T-cell (primary cell): ENCODE results near the gene LRRN4CL. TPM values are rescaled to one million over a fixed set of nuclear protein-coding genes. Genes with fewer than 3 reads are reported as not detected.
A peak's percentile ranks its signal among the peaks of the same experiment; 100 is the strongest.
"Not testable (repeated sequence)": the region's sequence is repeated elsewhere in the genome, so short reads cannot be mapped to it uniquely, and the experiment has no call there.

Experiments
- ATAC-seq, 4 experiments: fragments of 200-7000 bp in 3 of 4; fragments of 150-1000 bp in 1 of 4; cut with Tn5 transposase; replicated peaks in 1 of 4; 1 replicate in 3 of 4; 2 replicates in 1 of 4; pipeline ENCODE4 v1.10.0; 2021; ENCODE audit warnings: moderate library complexity in 3 of 4, mild to moderate bottlenecking in 2 of 4, moderate number of reproducible peaks in 1 of 4
- CTCF ChIA-PET, 2 donors: fragments of 300-600 bp; sonication (Branson Sonifier 250); formaldehyde crosslinking; loops; one replicate each; lab custom pipeline; 2022; ENCODE audit warnings: antibody characterized with exemption in 2 of 2; lab: Charles Lee
- POLR2A ChIA-PET, 2 donors: fragments of 300-600 bp; sonication (Branson Sonifier 250); formaldehyde crosslinking; loops; one replicate each; lab custom pipeline; 2022; ENCODE audit warnings: antibody characterized with exemption in 2 of 2; lab: Charles Lee
- DNase-seq, 35 experiments: peaks; one replicate each; pipeline versions ENCODE4 v3.0.0 to v3.0.0-alpha.2; 2013 to 2023
- H3K27ac ChIP-seq: one replicate; pipeline ENCODE4 v1.5.1; 2013; ENCODE audit warnings: low read length
- H3K27me3 ChIP-seq, 2 experiments: replicated peaks in 1 of 2; 1 replicate in 1 of 2; 2 replicates in 1 of 2; pipeline versions ENCODE4 v1.6.1 to v1.7.0; 2013; ENCODE audit warnings: low read length in 1 of 2, mixed read lengths in 1 of 2; ENCODE audit not compliant: control insufficient read depth in 2 of 2, insufficient read depth in 2 of 2; ENCODE audit errors: extremely low read depth in 1 of 2
- H3K36me3 ChIP-seq, 2 donors: 1 replicate in 1 of 2; 2 replicates in 1 of 2; pipeline versions ENCODE4 v1.6.1 to v1.7.0; 2013; ENCODE audit warnings: low read length in 1 of 2; ENCODE audit not compliant: control insufficient read depth in 2 of 2, insufficient read depth in 1 of 2; ENCODE audit errors: extremely low read depth in 1 of 2
- H3K4me1 ChIP-seq, 2 experiments: 1 replicate in 1 of 2; 2 replicates in 1 of 2; pipeline versions ENCODE4 v1.6.1 to v1.7.0; 2013; ENCODE audit warnings: low read length in 2 of 2, mixed read lengths in 1 of 2; ENCODE audit not compliant: insufficient read depth in 2 of 2, control insufficient read depth in 1 of 2; ENCODE audit errors: extremely low read depth in 1 of 2
- H3K4me3 ChIP-seq, 2 donors: 1 replicate in 1 of 2; 2 replicates in 1 of 2; pipeline versions ENCODE4 v1.5.1 to v1.7.0; 2013; ENCODE audit warnings: mild to moderate bottlenecking in 2 of 2, low read length in 1 of 2, moderate library complexity in 1 of 2; ENCODE audit not compliant: control insufficient read depth in 1 of 2; ENCODE audit errors: extremely low read depth in 1 of 2
- H3K9me3 ChIP-seq: 2 replicates; pipeline ENCODE4 v1.7.0; 2013
- H3K27ac Mint-ChIP-seq, 2 donors: one replicate each; pipeline ENCODE4 v1.8.0; 2020 to 2021; ENCODE audit warnings: mild to moderate bottlenecking in 2 of 2, mixed read lengths in 2 of 2
- H3K27me3 Mint-ChIP-seq, 2 donors: one replicate each; pipeline ENCODE4 v1.8.0; 2021 to 2022; ENCODE audit warnings: mixed read lengths in 2 of 2
- H3K36me3 Mint-ChIP-seq: one replicate; pipeline ENCODE4 v1.8.0; 2021; ENCODE audit warnings: mixed read lengths
- H3K4me1 Mint-ChIP-seq, 3 donors: one replicate each; pipeline ENCODE4 v1.8.0; 2020 to 2022; ENCODE audit warnings: mixed read lengths in 3 of 3, mild to moderate bottlenecking in 1 of 3
- H3K4me3 Mint-ChIP-seq, 3 donors: one replicate each; pipeline ENCODE4 v1.8.0; 2020 to 2022; ENCODE audit warnings: mild to moderate bottlenecking in 3 of 3, mixed read lengths in 3 of 3, moderate library complexity in 3 of 3
- H3K9me3 Mint-ChIP-seq, 3 donors: one replicate each; pipeline ENCODE4 v1.8.0; 2020 to 2022; ENCODE audit warnings: mixed read lengths in 3 of 3
- WGBS: methylation state at CpG from one replicate; pipeline ENCODE4 v1.1.5; 2013; ENCODE audit warnings: missing lambda C conversion rate; ENCODE audit not compliant: insufficient coverage; 5-methylcytosine and 5-hydroxymethylcytosine counted together
- total RNA-seq, 35 experiments: library from RNA in 6 of 35; stranded (reverse) in 6 of 35; fragments of 120-200 nt in 1 of 35; gene quantifications; one replicate each; pipeline versions ENCODE4 v1.2.1 to v1.2.4 and lab custom pipeline; 2013 to 2026

LRRN4CL gene
- total RNA-seq, 5 donors from 2014 or later (not counting 1 experiment from before 2014, with no cell fraction given) = 0.14 to 0.29 (median 0.19) TPM; not detected in 1

GRCh38 chr11:62675415-62675814 lies 13.9 kb downstream of the LRRN4CL start:
- H3K4me1 Mint-ChIP-seq = peaks cover 61 to 65% (median 64%) of the 10 kb centered on the region in 3 donors
- WGBS = 100% methylated on average over 2 of the region's 10 CpGs
- not testable (repeated sequence) for H3K27ac Mint-ChIP-seq, H3K27me3 ChIP-seq, H3K4me3 Mint-ChIP-seq, H3K9me3 Mint-ChIP-seq, H3K27me3 Mint-ChIP-seq, DNase-seq, H3K9me3 ChIP-seq, H3K27ac ChIP-seq, H3K4me3 ChIP-seq, ATAC-seq
- peaks cover 23% of the 10 kb centered on the region for H3K36me3 Mint-ChIP-seq
- ChIA-PET POLR2A (interaction anchor here (0.6 to 1.9 kb wide), 6 partner anchors 10 to 131 kb away, joined by 3 to 11 read pairs (median 7); partner anchors contain the start of genes C11orf98 (in 2 of the 2), CSKMT (in 2 of the 2) and GANAB (in 1 of the 2)), CTCF (interaction anchor here (0.5 to 0.6 kb wide), 2 partner anchors 71 to 188 kb away, joined by 3 to 11 read pairs; no protein-coding TSS in a partner anchor)
- Histone ChIP-seq H3K36me3 (peaks cover 0 to 26% of the 10 kb centered on the region in 2 donors), H3K4me1 (peaks cover 14 to 45% of the 10 kb centered on the region in 2 experiments)

- H3K27me3 Mint-ChIP-seq = no peaks in the 10 kb centered on the region
- Histone ChIP-seq H3K4me3 (no peak overlapping the region), H3K27me3 (no peaks in the 10 kb centered on the region), H3K27ac (peak overlapping the region; percentile 65), H3K4me1 (peaks cover 11 to 42% of the 10 kb centered on the region in 2 experiments), H3K9me3 (no peaks in the 10 kb centered on the region), H3K36me3 (peaks cover 0 to 30% of the 10 kb centered on the region in 2 donors)
- peaks cover 26% of the 10 kb centered on the region for H3K36me3 Mint-ChIP-seq
- ChIA-PET CTCF (no interaction called here), POLR2A (interaction anchor here (0.6 to 0.7 kb wide), 6 partner anchors 8 to 1585 kb away, joined by 3 to 6 read pairs (median 3); partner anchors contain the start of gene CSKMT (in 1 of the 2))
- H3K9me3 Mint-ChIP-seq = no peaks in the 10 kb centered on the region
- peaks cover 63 to 65% (median 63%) of the 10 kb centered on the region in 3 donors for H3K4me1 Mint-ChIP-seq
- no peak for ATAC-seq
- no CpG with 5 or more reads among the region's 2 CpGs for WGBS
- peak overlapping the region; percentile 76 to 99 for H3K27ac Mint-ChIP-seq
- DNase-seq = no peak
- H3K4me3 Mint-ChIP-seq = peak overlapping the region; percentile 98 to 99 (median 99)
Measured at GRCh38 chr11:62673196-62673525, 16.2 kb downstream of the LRRN4CL start.

GRCh38 chr11:62671608-62672389 lies 17.5 kb downstream of the LRRN4CL start, which contains the start of the genes LBHD1 and UQCC3:
TSS of gene LBHD1 (minus strand) at chr11:62672267. CDS start at chr11:62670031, 2,236 bp downstream.
TSS of gene UQCC3 (plus strand) at chr11:62671673. CDS start at chr11:62671746, 73 bp downstream.
- Histone ChIP-seq H3K9me3 (no peaks in the 10 kb centered on the region), H3K4me1 (peaks cover 7 to 45% of the 10 kb centered on the region in 2 experiments), H3K27me3 (no peaks in the 10 kb centered on the region), H3K36me3 (peaks cover 0 to 23% of the 10 kb centered on the region in 2 donors), H3K27ac (peak within 1 kb of the TSS; percentile 65), H3K4me3 (peak within 1 kb of the TSS; percentile 82 to 96)
- Mint-ChIP-seq H3K9me3 (no peaks in the 10 kb centered on the region), H3K27ac (peak within 1 kb of the TSS; percentile 98 to 99), H3K27me3 (no peaks in the 10 kb centered on the region), H3K4me3 (peak within 1 kb of the TSS; percentile 98 to 99 (median 99)), H3K4me1 (peaks cover 57 to 62% (median 59%) of the 10 kb centered on the region in 3 donors), H3K36me3 (peaks cover 19% of the 10 kb centered on the region)
- CTCF ChIA-PET = interaction anchor here (0.6 to 1.5 kb wide), 4 partner anchors 22 to 166 kb away, joined by 3 to 7 read pairs (median 4); partner anchors contain the start of genes TUT1 (in 1 of the 2) and ZBTB3 (in 1 of the 2)
- ATAC-seq (peak; percentile 72 to 80 (median 78)), DNase-seq (peak; percentile 32 to 81 (median 60))
- POLR2A ChIA-PET = interaction anchor here (0.5 to 1.7 kb wide), 11 partner anchors 9 to 184 kb away, joined by 3 to 11 read pairs (median 3); partner anchors contain the start of genes INTS5 (in 1 of the 2) and TUT1 (in 1 of the 2)
- WGBS = 0% methylated on average over 55 of the region's 59 CpGs

GRCh38 chr11:62671236-62671607 lies 18.1 kb downstream of the LRRN4CL start:
- ATAC-seq = peak; percentile 45 to 57 (median 52)
- WGBS = 2% methylated on average over 15 of the region's 17 CpGs
- peaks cover 58 to 65% (median 62%) of the 10 kb centered on the region in 3 donors for H3K4me1 Mint-ChIP-seq
- no peaks in the 10 kb centered on the region for H3K9me3 Mint-ChIP-seq
- H3K9me3 ChIP-seq = no peaks in the 10 kb centered on the region
- H3K36me3 Mint-ChIP-seq = peaks cover 14% of the 10 kb centered on the region
- H3K27ac ChIP-seq = peak overlapping the region; percentile 65
- peak in 10 of 35 experiments; percentile 25 to 44 (median 30) for DNase-seq
- no peaks in the 10 kb centered on the region for H3K27me3 ChIP-seq
- peak overlapping the region; percentile 98 to 99 (median 99) for H3K4me3 Mint-ChIP-seq
- H3K36me3 ChIP-seq = peaks cover 0 to 25% of the 10 kb centered on the region in 2 donors
- ChIA-PET CTCF (interaction anchor here (0.6 to 1.5 kb wide), 3 partner anchors 23 to 165 kb away, joined by 3 to 7 read pairs (median 4); partner anchors contain the start of gene TUT1 (in 1 of the 2)), POLR2A (interaction anchor here (0.6 to 1.7 kb wide), 6 partner anchors 8 to 80 kb away, joined by 3 to 11 read pairs (median 4); partner anchors contain the start of gene TUT1 (in 1 of the 2))
- H3K27ac Mint-ChIP-seq = peak overlapping the region; percentile 98 to 99
- H3K4me1 ChIP-seq = peaks cover 13 to 50% of the 10 kb centered on the region in 2 experiments
- no peaks in the 10 kb centered on the region for H3K27me3 Mint-ChIP-seq
- H3K4me3 ChIP-seq = peak overlapping the region; percentile 82 to 96

GRCh38 chr11:62669420-62670161 lies 19.7 kb downstream of the LRRN4CL start:
- Histone ChIP-seq H3K4me3 (no peak overlapping the region), H3K27ac (no peak overlapping the region), H3K9me3 (no peaks in the 10 kb centered on the region), H3K36me3 (peaks cover 0 to 22% of the 10 kb centered on the region in 2 donors), H3K4me1 (peaks cover 15 to 58% of the 10 kb centered on the region in 2 experiments), H3K27me3 (peaks cover 0 to 3% of the 10 kb centered on the region in 2 experiments)
- 93% methylated on average over 3 of the region's 4 CpGs for WGBS
- peak overlapping the region in 2 of 3 donors; percentile 28 to 52 for H3K4me3 Mint-ChIP-seq
- no peak for ATAC-seq
- DNase-seq = no peak
- no peaks in the 10 kb centered on the region for H3K27me3 Mint-ChIP-seq
- CTCF ChIA-PET = interaction anchor here in 1 of 2 donors (0.6 kb wide), 1 partner anchor 1352 kb away, joined by 3 read pairs; no protein-coding TSS in a partner anchor
- H3K4me1 Mint-ChIP-seq = peaks cover 54 to 65% (median 60%) of the 10 kb centered on the region in 3 donors
- POLR2A ChIA-PET = interaction anchor here (0.6 to 0.7 kb wide), 3 partner anchors 82 to 399 kb away, joined by 3 to 6 read pairs (median 5); no protein-coding TSS in a partner anchor
- no peaks in the 10 kb centered on the region for H3K9me3 Mint-ChIP-seq
- peak overlapping the region; percentile 98 to 99 for H3K27ac Mint-ChIP-seq
- peaks cover 9% of the 10 kb centered on the region for H3K36me3 Mint-ChIP-seq
